GM06990 (cell line): ENCODE data around the gene LAPTM5.

Experiments used
- DNase-seq: peaks from one replicate; pipeline ENCODE4 v3.0.0-alpha.2; 2011; ENCODE audit not compliant: insufficient read length; ENCODE audit errors: extremely low read depth
- H3K27me3 ChIP-seq: replicated peaks from 2 replicates; pipeline ENCODE4 v1.6.0; 2011; ENCODE audit warnings: low read length; ENCODE audit not compliant: control insufficient read depth, insufficient read depth
- H3K36me3 ChIP-seq: 2 replicates; pipeline ENCODE4 v1.5.1; 2011; ENCODE audit warnings: low read length; ENCODE audit not compliant: control insufficient read depth, insufficient read depth
- H3K4me3 ChIP-seq: replicated peaks from 2 replicates; pipeline ENCODE4 v1.5.1; 2011; ENCODE audit warnings: low read depth, mild to moderate bottlenecking, control low read depth, low read length
- CTCF ChIP-seq: IDR thresholded peaks from 2 replicates; pipeline ENCODE4 v1.5.1; 2011; ENCODE audit warnings: low read length, control low read depth, mild to moderate bottlenecking, inconsistent platforms; ENCODE audit not compliant: insufficient read depth, poor library complexity, severe bottlenecking

Gene LAPTM5

DNA sequence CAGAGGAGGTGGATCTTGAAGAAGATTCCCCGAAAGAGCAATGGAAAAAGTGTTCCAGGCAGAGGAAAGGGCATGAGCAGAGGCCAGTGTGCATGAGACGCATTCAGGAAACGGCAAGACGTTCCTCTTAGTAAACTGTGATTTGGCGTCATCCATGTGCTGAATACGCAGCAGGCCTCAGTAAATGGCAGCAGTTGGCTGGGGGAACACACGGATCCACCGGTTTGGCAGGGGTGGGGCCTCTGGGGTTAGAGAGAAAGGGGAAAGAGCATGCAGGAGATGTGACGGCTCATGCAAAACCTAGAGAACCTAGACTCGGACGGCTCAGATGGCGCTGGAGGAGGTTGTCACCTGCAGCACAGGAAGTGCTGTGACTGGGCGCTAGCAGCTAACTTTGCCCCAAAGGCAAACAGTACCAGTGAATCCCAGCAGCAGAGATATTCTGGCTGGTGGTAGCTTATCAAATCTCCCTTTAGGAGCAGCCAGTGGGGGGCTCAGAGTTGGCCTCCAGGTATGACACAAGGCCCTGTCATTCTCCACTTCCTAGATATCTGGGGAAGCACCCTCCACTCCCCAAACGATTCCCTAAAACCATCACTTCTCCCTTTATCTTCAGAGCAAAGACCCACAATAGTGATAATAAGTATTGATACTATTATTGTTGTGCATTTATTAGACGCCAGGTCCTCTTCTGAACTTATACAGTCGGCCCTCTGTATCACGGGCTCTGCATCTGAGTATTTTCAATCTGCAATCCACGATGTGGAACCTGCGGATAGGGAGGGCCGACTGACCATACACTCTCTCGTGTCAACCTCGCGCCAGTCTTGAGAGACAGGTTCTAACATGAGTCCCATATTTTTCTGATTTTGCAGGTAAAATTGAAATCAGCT is 7.6 kb downstream of the LAPTM5 start:
- peak overlapping the region; percentile 99 for H3K4me3 ChIP-seq
- no peak for TF ChIP-seq CTCF

DNA sequence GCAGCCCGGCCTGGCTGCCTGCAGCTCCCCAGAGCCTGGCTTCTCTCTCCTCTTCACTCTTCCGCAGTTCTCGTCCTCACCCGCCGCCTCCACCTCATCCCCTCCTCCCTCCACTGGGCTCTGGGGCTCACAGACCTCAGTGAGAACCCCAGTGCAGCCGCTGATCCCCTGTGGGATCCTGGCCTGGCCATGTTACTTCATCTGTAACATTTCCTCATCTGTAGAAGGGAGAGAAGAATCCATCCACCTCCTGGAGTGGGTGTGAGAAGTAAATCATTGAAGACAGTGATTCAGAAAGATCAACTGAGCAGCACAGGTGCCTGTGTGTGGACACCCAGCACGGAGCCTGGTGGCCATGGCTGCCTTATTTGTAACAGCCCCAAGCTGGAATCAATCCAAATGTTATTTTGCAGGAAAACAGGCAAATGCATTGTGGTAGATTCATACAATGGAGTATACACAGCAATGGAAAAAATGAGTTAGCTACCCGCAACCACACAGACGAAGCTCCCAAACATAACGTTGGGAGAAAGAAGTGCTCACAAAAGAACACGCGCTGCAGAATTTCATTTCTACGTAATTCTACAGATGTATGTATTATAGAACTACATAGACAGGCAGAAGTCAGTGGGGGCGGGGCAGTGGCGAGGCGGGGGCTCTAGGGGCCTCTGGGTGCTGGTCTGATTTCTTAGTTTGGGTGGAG is 8.7 kb downstream of the LAPTM5 start:
- peaks cover 29% of the 10 kb centered on the region for H3K36me3 ChIP-seq
- H3K27me3 ChIP-seq: no peaks in the 10 kb centered on the region
- H3K4me3 ChIP-seq: peak overlapping the region; percentile 99
- TF ChIP-seq CTCF: no peak
- no peak for DNase-seq

More for the DNA sequence above, 7.6 kb downstream of the LAPTM5 start:
- peaks cover 29% of the 10 kb centered on the region for H3K36me3 ChIP-seq
- peak; percentile 75 for DNase-seq
- H3K27me3 ChIP-seq: no peaks in the 10 kb centered on the region

GRCh38 chr1:30748098-30748698 is 9.4 kb downstream of the LAPTM5 start:
- H3K4me3 ChIP-seq: peak overlapping the region; percentile 99
- no peaks in the 10 kb centered on the region for H3K27me3 ChIP-seq
- TF ChIP-seq CTCF: no peak
- peak; percentile 65 for DNase-seq
- peaks cover 31% of the 10 kb centered on the region for H3K36me3 ChIP-seq

DNA sequence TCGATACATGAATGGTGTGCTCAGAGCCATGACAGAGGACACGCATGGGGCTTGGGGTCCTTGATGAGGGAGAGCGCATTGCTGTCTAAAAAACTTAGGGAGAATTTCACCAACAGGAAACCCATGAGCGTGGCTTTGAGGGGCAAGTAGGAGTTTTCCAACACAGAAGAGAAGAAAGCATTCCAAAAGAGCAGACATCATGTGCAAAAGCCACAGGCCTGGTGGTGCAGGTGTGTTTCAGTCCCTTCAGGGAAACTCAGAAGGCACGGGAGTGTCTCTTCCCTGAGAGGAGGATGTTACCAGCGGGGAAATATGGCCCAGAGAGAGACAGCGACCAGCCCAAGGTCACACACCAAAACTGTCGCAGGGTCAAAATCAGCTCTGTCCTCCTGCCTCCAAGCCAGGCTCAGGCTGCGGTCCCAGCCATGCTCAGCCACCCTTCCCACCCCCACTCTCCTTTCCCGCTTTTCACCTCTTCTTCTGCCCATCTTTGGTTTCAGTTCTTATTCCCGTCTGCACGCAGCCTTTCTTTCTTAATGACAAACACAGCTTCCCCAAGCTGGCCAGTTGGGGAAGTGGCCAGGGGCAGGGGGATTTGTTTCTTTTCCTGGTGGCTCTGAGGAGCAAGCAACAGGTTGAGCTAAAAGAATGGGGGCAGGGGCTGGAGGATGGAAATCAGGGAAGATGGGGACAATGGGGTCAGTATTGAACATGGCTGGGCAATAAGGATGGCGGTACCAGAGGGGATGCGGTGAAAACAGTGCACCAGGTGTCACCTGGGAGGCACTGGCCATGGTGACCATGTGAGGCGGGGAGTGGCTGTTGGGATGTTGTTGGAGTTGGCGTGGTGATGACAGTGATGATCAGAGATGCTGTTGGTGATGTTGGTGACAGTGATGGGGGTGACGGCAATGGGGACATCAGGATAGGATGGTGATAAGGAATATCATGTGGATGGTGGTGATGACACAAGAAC is 10.3 kb downstream of the LAPTM5 start:
- no peak for TF ChIP-seq CTCF
- peaks cover 38% of the 10 kb centered on the region for H3K36me3 ChIP-seq
- H3K27me3 ChIP-seq: no peaks in the 10 kb centered on the region
- no peak for DNase-seq
- H3K4me3 ChIP-seq: peak overlapping the region; percentile 56
